ENCODE data around the gene OR2L8.

The OR2L8 gene

DNA sequence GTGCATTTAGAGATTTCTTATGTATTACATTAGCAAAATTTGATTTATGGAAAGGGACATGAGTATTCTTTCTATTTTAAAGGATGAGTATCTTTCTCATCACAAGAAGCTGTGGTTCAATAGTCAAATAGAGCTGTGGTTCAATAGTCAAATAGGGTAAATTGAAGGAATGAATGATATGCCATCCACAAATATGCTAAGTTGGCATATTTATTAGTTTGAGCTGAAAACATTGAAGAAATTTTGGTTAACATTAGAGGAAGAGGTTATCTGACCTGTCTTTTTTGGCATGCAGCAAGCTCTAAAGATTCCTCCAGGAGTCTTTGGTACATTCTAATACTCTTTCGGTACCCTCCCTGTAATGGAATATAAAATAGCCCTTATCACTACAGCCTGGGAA lies 4.8 kb downstream of the OR2L8 start:
- no peaks in the 10 kb centered on the region for H3K9me3 ChIP-seq (ENCODE audit: low read length)
- H3K9me2 ChIP-seq (ENCODE audit: low read depth, low read length) = no peaks in the 10 kb centered on the region
- H3K4me1 ChIP-seq (ENCODE audit: insufficient read depth, low read length, severe bottlenecking) = no peaks in the 10 kb centered on the region
- no peaks in the 10 kb centered on the region for H3K36me3 ChIP-seq (ENCODE audit: insufficient read depth, low read length)
- no peaks in the 10 kb centered on the region for H4K20me1 ChIP-seq (ENCODE audit: insufficient read depth, low read length)
- TF ChIP-seq EZH2 (IDR thresholded peaks at IDR 0.05; ENCODE audit: borderline replicate concordance, low read length) (no peak), CTCF (IDR thresholded peaks at IDR 0.05; ENCODE audit: low read length) (no peak)
- H3F3A ChIP-seq (ENCODE audit: insufficient read depth, low read length) = no peaks in the 10 kb centered on the region
- H3K4me3 ChIP-seq (ENCODE audit: low read depth, low read length, poor library complexity, severe bottlenecking) = no peak overlapping the region
- H3K27ac ChIP-seq (ENCODE audit: low read depth, low read length, poor library complexity, severe bottlenecking) = no peak overlapping the region
- H3K79me2 ChIP-seq (ENCODE audit: insufficient read depth, low read length) = no peaks in the 10 kb centered on the region
- H2AFZ ChIP-seq (ENCODE audit: low read length) = no peak overlapping the region
- H3K27me3 ChIP-seq (ENCODE audit: insufficient read depth, low read length) = no peaks in the 10 kb centered on the region
- no peak overlapping the region for H3K9ac ChIP-seq (ENCODE audit: low read length)
- no peak overlapping the region for H3K4me2 ChIP-seq (ENCODE audit: low read length)

DNA sequence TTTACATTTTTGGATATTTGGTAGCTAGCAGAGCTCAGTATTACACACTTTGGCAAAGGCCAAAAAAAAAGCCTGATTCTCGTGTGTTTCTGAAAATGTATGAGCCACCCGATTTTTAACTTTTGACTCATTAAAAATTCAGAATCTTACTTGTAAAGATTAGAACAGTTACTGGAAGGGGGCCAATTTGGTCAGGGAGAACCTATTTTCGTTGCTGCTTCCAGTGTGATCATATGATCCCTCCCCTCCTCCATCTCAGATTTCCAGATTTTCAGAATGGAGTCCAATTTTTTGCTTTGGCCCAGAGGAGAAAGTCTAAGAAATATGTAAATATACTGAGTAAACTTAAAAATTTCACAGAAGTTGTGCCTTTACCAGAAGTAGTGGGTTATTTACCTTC lies 13.1 kb downstream of the OR2L8 start:
- no peak overlapping the region for H3K4me3 ChIP-seq (ENCODE audit: low read depth, low read length, poor library complexity, severe bottlenecking)
- H4K20me1 ChIP-seq (ENCODE audit: insufficient read depth, low read length) = no peaks in the 10 kb centered on the region
- H3F3A ChIP-seq (ENCODE audit: insufficient read depth, low read length) = no peaks in the 10 kb centered on the region
- TF ChIP-seq CTCF (IDR thresholded peaks at IDR 0.05; ENCODE audit: low read length) = no peak
- no peaks in the 10 kb centered on the region for H3K79me2 ChIP-seq (ENCODE audit: insufficient read depth, low read length)
- H3K27me3 ChIP-seq (ENCODE audit: insufficient read depth, low read length) = no peaks in the 10 kb centered on the region
- no peak overlapping the region for H2AFZ ChIP-seq (ENCODE audit: low read length)
- no peaks in the 10 kb centered on the region for H3K4me1 ChIP-seq (ENCODE audit: insufficient read depth, low read length, severe bottlenecking)
- no peaks in the 10 kb centered on the region for H3K9me3 ChIP-seq (ENCODE audit: low read length)
- no peaks in the 10 kb centered on the region for H3K36me3 ChIP-seq (ENCODE audit: insufficient read depth, low read length)
- no peak overlapping the region for H3K27ac ChIP-seq (ENCODE audit: low read depth, low read length, poor library complexity, severe bottlenecking)
- H3K9me2 ChIP-seq (ENCODE audit: low read depth, low read length) = no peaks in the 10 kb centered on the region
- no peak overlapping the region for H3K4me2 ChIP-seq (ENCODE audit: low read length)
- no peak overlapping the region for H3K9ac ChIP-seq (ENCODE audit: low read length)

- Histone ChIP-seq H3F3A (ENCODE audit: insufficient read depth, low read length) (no peaks in the 10 kb centered on the region), H3K9ac (ENCODE audit: low read length) (no peak overlapping the region), H3K79me2 (ENCODE audit: insufficient read depth, low read length) (no peaks in the 10 kb centered on the region), H3K27ac (ENCODE audit: low read depth, low read length, poor library complexity, severe bottlenecking) (no peak overlapping the region), H3K36me3 (ENCODE audit: insufficient read depth, low read length) (no peaks in the 10 kb centered on the region), H3K4me1 (ENCODE audit: insufficient read depth, low read length, severe bottlenecking) (no peaks in the 10 kb centered on the region), H2AFZ (ENCODE audit: low read length) (no peak overlapping the region), H3K9me2 (ENCODE audit: low read depth, low read length) (no peaks in the 10 kb centered on the region), H3K27me3 (ENCODE audit: insufficient read depth, low read length) (no peaks in the 10 kb centered on the region), H3K4me3 (ENCODE audit: low read depth, low read length, poor library complexity, severe bottlenecking) (no peak overlapping the region), H4K20me1 (ENCODE audit: insufficient read depth, low read length) (no peaks in the 10 kb centered on the region), H3K4me2 (ENCODE audit: low read length) (no peak overlapping the region), H3K9me3 (ENCODE audit: low read length) (no peaks in the 10 kb centered on the region)
- TF ChIP-seq EZH2 (IDR thresholded peaks at IDR 0.05; ENCODE audit: borderline replicate concordance, low read length) = no peak
- no peak for TF ChIP-seq CTCF (IDR thresholded peaks at IDR 0.05; ENCODE audit: low read length)
Measured at GRCh38 chr1:247962911-247963588, 14.4 kb downstream of the OR2L8 start.
